Thoracic aorta (tissue), 2 donors: ENCODE measurements around the gene EXD3. TPM values are rescaled to one million over a fixed set of nuclear protein-coding genes. Genes with fewer than 3 reads are reported as not detected.

ENCODE experiments used
- ATAC-seq: fragments of 150-250 bp; one replicate; pipeline ENCODE4 v1.8.0; 2017; ENCODE audit warnings: low read depth; ENCODE audit not compliant: insufficient number of reproducible peaks, low FRiP score
- DNase-seq: peaks from one replicate; pipeline ENCODE4 v3.0.0-alpha.2; 2020; ENCODE audit warnings: low spot score
- H3K27ac ChIP-seq, 2 donors: fragments of 200-600 bp; sonication (generic); 1 replicate in 1 of 2; 2 replicates in 1 of 2; pipeline ENCODE4 v1.5.1; 2016; ENCODE audit warnings: mild to moderate bottlenecking in 2 of 2, moderate library complexity in 2 of 2
- H3K27me3 ChIP-seq: fragments of 200-600 bp; sonication (generic); replicated peaks from 2 replicates; pipeline ENCODE4 v1.6.0; 2016; ENCODE audit warnings: mild to moderate bottlenecking; ENCODE audit not compliant: insufficient read depth
- H3K36me3 ChIP-seq: fragments of 200-600 bp; sonication (generic); one replicate; pipeline ENCODE4 v1.5.1; 2016
- H3K4me1 ChIP-seq, 2 donors: fragments of 200-600 bp; sonication (generic); 1 replicate in 1 of 2; 2 replicates in 1 of 2; pipeline versions ENCODE4 v1.5.1 to v1.6.0; 2016; ENCODE audit warnings: low read depth in 2 of 2, mild to moderate bottlenecking in 1 of 2; ENCODE audit not compliant: control insufficient read depth in 1 of 2
- H3K4me3 ChIP-seq: fragments of 200-600 bp; sonication (generic); 2 replicates; pipeline ENCODE4 v1.5.1; 2016; ENCODE audit warnings: mild to moderate bottlenecking
- H3K9me3 ChIP-seq: fragments of 200-600 bp; sonication (generic); 2 replicates; pipeline ENCODE4 v1.5.1; 2016
- CTCF ChIP-seq: fragments of 200-600 bp; sonication (generic); IDR thresholded peaks from one replicate; pipeline ENCODE4 v1.5.1; 2019; ENCODE audit warnings: antibody characterized with exemption
- total RNA-seq, 2 donors: library from RNA; depleted of rRNA; stranded (reverse); fragments of >200 nt; gene quantifications; one replicate each; pipeline versions ENCODE4 v1.1.0 to v1.2.3, GENCODE V29; 2016

The EXD3 gene
- total RNA-seq, 2 donors from 2014 or later = 22.7 to 29.4 TPM

- DNase-seq (no peak), ATAC-seq (no peak)
- no peaks in the 10 kb centered on the region for H3K27me3 ChIP-seq
- peak overlapping the region in 1 of 2 donors; percentile 99 for H3K27ac ChIP-seq
- peaks cover 16% of the 10 kb centered on the region for H3K36me3 ChIP-seq
- no peaks in the 10 kb centered on the region for H3K9me3 ChIP-seq
- peak overlapping the region; percentile 62 for H3K4me3 ChIP-seq
- H3K4me1 ChIP-seq = peaks cover 28 to 51% of the 10 kb centered on the region in 2 donors
- TF ChIP-seq CTCF = no peak
Measured at GRCh38 chr9:137454597-137455358, 31.8 kb upstream of the EXD3 start.

GRCh38 chr9:137454145-137454596, 31.2 kb upstream of the EXD3 start:
- Histone ChIP-seq H3K4me3 (peak overlapping the region; percentile 62), H3K27ac (peak overlapping the region in 1 of 2 donors; percentile 99), H3K9me3 (no peaks in the 10 kb centered on the region), H3K4me1 (peaks cover 25 to 46% of the 10 kb centered on the region in 2 donors), H3K27me3 (no peaks in the 10 kb centered on the region), H3K36me3 (peaks cover 16% of the 10 kb centered on the region)
- no peak for TF ChIP-seq CTCF
- ATAC-seq (no peak), DNase-seq (no peak)

- Histone ChIP-seq H3K36me3 (peaks cover 19% of the 10 kb centered on the region), H3K4me1 (peaks cover 25 to 46% of the 10 kb centered on the region in 2 donors), H3K9me3 (no peaks in the 10 kb centered on the region), H3K27me3 (no peaks in the 10 kb centered on the region), H3K4me3 (peak overlapping the region; percentile 60), H3K27ac (no peak overlapping the region)
- DNase-seq (no peak), ATAC-seq (no peak)
- TF ChIP-seq CTCF = no peak
Measured at GRCh38 chr9:137453643-137454081, 30.7 kb upstream of the EXD3 start.

- no peak overlapping the region for H3K27ac ChIP-seq
- peak overlapping the region; percentile 60 for H3K4me3 ChIP-seq
- TF ChIP-seq CTCF = no peak
- no peaks in the 10 kb centered on the region for H3K27me3 ChIP-seq
- H3K9me3 ChIP-seq = no peaks in the 10 kb centered on the region
- no peak for DNase-seq
- ATAC-seq = no peak
- peaks cover 19% of the 10 kb centered on the region for H3K36me3 ChIP-seq
- peaks cover 25 to 46% of the 10 kb centered on the region in 2 donors for H3K4me1 ChIP-seq
Measured at GRCh38 chr9:137452761-137453642, 30.0 kb upstream of the EXD3 start.
